Mesothelial cell of epicardium (in vitro differentiated cells): ENCODE results near the gene EVL. TPM values are rescaled to one million over a fixed set of nuclear protein-coding genes. Genes with fewer than 3 reads are reported as not detected.
"Not testable (repeated sequence)": the region's sequence is repeated elsewhere in the genome, so short reads cannot be mapped to it uniquely, and the experiment has no call there.

ENCODE experiments used
- DNase-seq, 2 experiments: peaks; one replicate each; pipeline ENCODE4 v3.0.0; 2021; ENCODE audit warnings: low spot score in 2 of 2; ENCODE audit not compliant: unreplicated experiment in 2 of 2
- H3K27ac Mint-ChIP-seq: 2 replicates; pipeline ENCODE4 v1.8.0; 2021; ENCODE audit warnings: mixed read lengths
- H3K27me3 Mint-ChIP-seq: 2 replicates; pipeline ENCODE4 v1.8.0; 2021; ENCODE audit warnings: low read depth, mixed read lengths
- H3K36me3 Mint-ChIP-seq: 2 replicates; pipeline ENCODE4 v1.8.0; 2021; ENCODE audit warnings: mixed read lengths
- H3K4me1 Mint-ChIP-seq: 2 replicates; pipeline ENCODE4 v1.8.0; 2021; ENCODE audit warnings: mixed read lengths
- H3K4me3 Mint-ChIP-seq: 2 replicates; pipeline ENCODE4 v1.8.0; 2021; ENCODE audit warnings: mild to moderate bottlenecking, moderate library complexity, mixed read lengths
- H3K9me3 Mint-ChIP-seq: 2 replicates; pipeline ENCODE4 v1.8.0; 2021; ENCODE audit warnings: mixed read lengths
- CTCF ChIP-seq: fragments of 200-600 bp; sonication (generic); IDR thresholded peaks from one replicate; pipeline ENCODE4 v1.5.0; 2021; ENCODE audit warnings: antibody characterized with exemption; ENCODE audit not compliant: unreplicated experiment
- total RNA-seq: library from RNA; stranded (reverse); gene quantifications from 3 replicates; pipeline ENCODE4 v1.2.1, GENCODE V29; 2021

EVL gene
- total RNA-seq, 1 donor from 2014 or later = 250 TPM

- Mint-ChIP-seq H3K36me3 (peaks cover 3% of the 10 kb centered on the region), H3K27me3 (no peaks in the 10 kb centered on the region), H3K4me1 (peaks cover 30% of the 10 kb centered on the region), H3K27ac (peak overlapping the region; percentile 5), H3K9me3 (peaks cover 8% of the 10 kb centered on the region), H3K4me3 (no peak overlapping the region)
- no peak for DNase-seq
- TF ChIP-seq CTCF = no peak
Observed at GRCh38 chr14:100063314-100063941, 1.8 kb upstream of the EVL start.

GRCh38 chr14:100064335-100065092 lies 708 bp upstream of the EVL start:
- DNase-seq, H3K9me3 Mint-ChIP-seq, H3K4me3 Mint-ChIP-seq, H3K27me3 Mint-ChIP-seq, H3K27ac Mint-ChIP-seq, H3K36me3 Mint-ChIP-seq: not testable (repeated sequence)
- peaks cover 19% of the 10 kb centered on the region for H3K4me1 Mint-ChIP-seq

GRCh38 chr14:100065942-100066574 lies 836 bp downstream of the EVL start:
- peak overlapping the region; percentile 44 for H3K27ac Mint-ChIP-seq
- H3K9me3 Mint-ChIP-seq = no peaks in the 10 kb centered on the region

GRCh38 chr14:100066962-100067361 lies 1.7 kb downstream of the EVL start:
- Mint-ChIP-seq H3K4me3 (no peak overlapping the region), H3K4me1 (peaks cover 15% of the 10 kb centered on the region), H3K36me3 (no peaks in the 10 kb centered on the region), H3K27me3 (no peaks in the 10 kb centered on the region), H3K9me3 (no peaks in the 10 kb centered on the region), H3K27ac (no peak overlapping the region)
- no peak for TF ChIP-seq CTCF
- DNase-seq = no peak

More at GRCh38 chr14:100065942-100066574, 836 bp downstream of the EVL start:
- H3K4me1 Mint-ChIP-seq = peaks cover 15% of the 10 kb centered on the region
- H3K36me3 Mint-ChIP-seq = no peaks in the 10 kb centered on the region
- no peak overlapping the region for H3K4me3 Mint-ChIP-seq
- no peak for DNase-seq
- no peaks in the 10 kb centered on the region for H3K27me3 Mint-ChIP-seq
- no peak for TF ChIP-seq CTCF

GRCh38 chr14:100067481-100067880 lies 2.3 kb downstream of the EVL start:
- DNase-seq = no peak
- Mint-ChIP-seq H3K4me3 (no peak overlapping the region), H3K36me3 (no peaks in the 10 kb centered on the region), H3K4me1 (peaks cover 15% of the 10 kb centered on the region), H3K9me3 (no peaks in the 10 kb centered on the region), H3K27ac (no peak overlapping the region), H3K27me3 (no peaks in the 10 kb centered on the region)
- no peak for TF ChIP-seq CTCF
